K562 (cell line): ENCODE results near the gene HIPK2. TPM values are rescaled to one million over a fixed set of nuclear protein-coding genes. Genes with fewer than 3 reads are reported as not detected.

Source experiments
- ATAC-seq: fragments of 200-7000 bp; cut with Tn5 transposase; 3 replicates; pipeline ENCODE4 v1.9.1; 2020; ENCODE audit warnings: moderate library complexity
- BruUV-seq: library from RNA; stranded (reverse); fragments of 400-500 nt; replicated peaks from 2 replicates; lab custom pipeline; 2021; lab: Mats Ljungman, UMichigan
- CTCF ChIA-PET: fragments of 300-600 bp; formaldehyde crosslinking; extraction: SDS; loops from one replicate; lab custom pipeline; 2021; ENCODE audit warnings: low intra/inter-chr PET ratio; lab: Yijun Ruan, JAX
- POLR2A ChIA-PET: fragments of 300-600, 350-650 bp; sonication (Branson Sonifier 250); formaldehyde crosslinking; extraction: SDS; loops from one replicate; lab custom pipeline; 2021; ENCODE audit warnings: antibody characterized with exemption, inconsistent platforms; lab: Yijun Ruan, JAX
- DNase-seq, 4 experiments: peaks; one replicate each; pipeline versions ENCODE4 v3.0.0 to v3.0.0-alpha.2; 2011 to 2018; ENCODE audit warnings: low spot score in 3 of 4, mixed read lengths in 3 of 4; ENCODE audit errors: extremely low read depth in 1 of 4
- FAIRE-seq: peaks from 2 replicates; lab custom pipeline; 2011; peaks lifted over from hg19 to GRCh38; lab: Jason Lieb, UNC
- H2AFZ ChIP-seq: 2 replicates; pipeline ENCODE4 v1.6.0; 2011; ENCODE audit warnings: low read depth, low read length, control low read depth, inconsistent platforms
- H3K27ac ChIP-seq: fragments of 200-600 bp; 3 replicates; pipeline ENCODE4 v1.8.0; 2011; ENCODE audit warnings: low read depth, mild to moderate bottlenecking, control low read depth, inconsistent platforms, low read length, moderate library complexity, mixed read lengths; ENCODE audit errors: extremely low read depth
- H3K27me3 ChIP-seq, 2 experiments: fragments of 300-600 bp in 1 of 2; 2 replicates in 1 of 2; 3 replicates in 1 of 2; pipeline versions ENCODE4 v1.6.0 to v1.8.0; 2011; ENCODE audit warnings: inconsistent platforms in 2 of 2, low read length in 2 of 2, mild to moderate bottlenecking in 1 of 2, mixed read lengths in 1 of 2, moderate library complexity in 1 of 2; ENCODE audit not compliant: control insufficient read depth in 2 of 2, insufficient read depth in 2 of 2
- H3K36me3 ChIP-seq: fragments of 300-600 bp; 3 replicates; pipeline ENCODE4 v1.8.0; 2011; ENCODE audit warnings: mild to moderate bottlenecking, low read length, inconsistent platforms; ENCODE audit not compliant: control insufficient read depth, insufficient read depth
- H3K4me1 ChIP-seq, 2 experiments: fragments of 200-600 bp in 1 of 2; replicated peaks in 1 of 2; 2 replicates in 1 of 2; 3 replicates in 1 of 2; pipeline versions ENCODE4 v1.5.1 to v1.8.0; 2011; ENCODE audit warnings: inconsistent platforms in 2 of 2, low read length in 2 of 2, mild to moderate bottlenecking in 1 of 2, mixed read lengths in 1 of 2, moderate library complexity in 1 of 2; ENCODE audit not compliant: control insufficient read depth in 2 of 2, insufficient read depth in 2 of 2
- H3K4me2 ChIP-seq: 2 replicates; pipeline ENCODE4 v1.6.1; 2011; ENCODE audit warnings: low read length, control low read depth, inconsistent platforms, mixed read lengths; ENCODE audit not compliant: insufficient read depth
- H3K4me3 ChIP-seq: fragments of 200-600 bp; sonication (generic), shearing (Covaris generic); 2 replicates; pipeline ENCODE4 v1.5.1; 2016; ENCODE audit warnings: control low read depth, inconsistent platforms
- H3K79me2 ChIP-seq: fragments of 200-600 bp; 3 replicates; pipeline ENCODE4 v1.8.0; 2011; ENCODE audit warnings: low read length, inconsistent platforms; ENCODE audit not compliant: control insufficient read depth, insufficient read depth
- H3K9ac ChIP-seq, 2 experiments: 2 replicates each; pipeline versions ENCODE4 v1.6.0 to v1.6.1; 2011; ENCODE audit warnings: low read depth in 2 of 2, low read length in 2 of 2, control low read depth in 1 of 2, inconsistent platforms in 1 of 2, mild to moderate bottlenecking in 1 of 2, mixed read lengths in 1 of 2; ENCODE audit not compliant: insufficient read depth in 1 of 2
- H3K9me1 ChIP-seq: one replicate; pipeline ENCODE4 v1.6.0; 2011; ENCODE audit warnings: inconsistent platforms, mild to moderate bottlenecking, low read length, moderate library complexity; ENCODE audit not compliant: control insufficient read depth, insufficient read depth
- H3K9me3 ChIP-seq: replicated peaks from 2 replicates; pipeline ENCODE4 v1.5.1; 2011; ENCODE audit warnings: low read depth, low read length, inconsistent platforms; ENCODE audit not compliant: control insufficient read depth, insufficient read depth
- H4K20me1 ChIP-seq: replicated peaks from 2 replicates; pipeline ENCODE4 v1.6.1; 2011; ENCODE audit warnings: low read length, inconsistent platforms, mixed read lengths; ENCODE audit not compliant: control insufficient read depth, insufficient read depth
- ARHGAP35 ChIP-seq: fragments of 450-650 bp; IDR thresholded peaks from 2 replicates; pipeline ENCODE4 v1.6.1; 2018; ENCODE audit not compliant: partially characterized antibody
- CTBP1 ChIP-seq: fragments of 450-650 bp; IDR thresholded peaks from 2 replicates; pipeline ENCODE4 v1.6.1; 2016; ENCODE audit warnings: borderline replicate concordance
- FOXM1 ChIP-seq, 2 experiments: fragments of 450-650 bp in 1 of 2; sonication (generic) in 1 of 2; formaldehyde crosslinking in 1 of 2; IDR thresholded peaks; 2 replicates each; pipeline versions ENCODE4 v1.6.1 to v1.9.0; 2017 to 2022; ENCODE audit warnings: low read depth in 2 of 2, mild to moderate bottlenecking in 2 of 2, missing genetic modification reagents in 1 of 2, moderate library complexity in 1 of 2
- HBP1 ChIP-seq: fragments of 450-650 bp; formaldehyde crosslinking; IDR thresholded peaks from 2 replicates; pipeline ENCODE4 v1.4.0; 2022; ENCODE audit warnings: missing genetic modification characterization
- KDM4B ChIP-seq, 2 experiments: fragments of 450-650 bp in 1 of 2; sonication (generic) in 1 of 2; IDR thresholded peaks; 2 replicates each; pipeline ENCODE4 v1.6.1; 2016 to 2017; ENCODE audit warnings: borderline replicate concordance in 2 of 2, antibody characterized with exemption in 1 of 2, low read depth in 1 of 2, mild to moderate bottlenecking in 1 of 2
- MEF2D ChIP-seq: conservative IDR thresholded peaks from 2 replicates; pipeline ENCODE4 v1.6.1; 2016; ENCODE audit warnings: low read depth, missing genetic modification characterization, missing compliant biosample characterization
- MEIS2 ChIP-seq: fragments of 450-650 bp; IDR thresholded peaks from 2 replicates; pipeline ENCODE4 v1.6.1; 2014; ENCODE audit warnings: mild to moderate bottlenecking; ENCODE audit not compliant: partially characterized antibody
- MYNN ChIP-seq, 2 experiments: sonication (generic); formaldehyde crosslinking in 1 of 2; IDR thresholded peaks; 2 replicates each; pipeline versions ENCODE4 v1.5.0 to v1.6.1; 2016 to 2020; ENCODE audit warnings: antibody characterized with exemption in 1 of 2, missing genetic modification reagents in 1 of 2
- REST ChIP-seq, 2 experiments: fragments of 450-650 bp; formaldehyde crosslinking in 1 of 2; IDR thresholded peaks; 2 replicates each; pipeline versions ENCODE4 v1.4.0 to v1.6.1; 2014 to 2020; ENCODE audit warnings: mild to moderate bottlenecking in 2 of 2, borderline replicate concordance in 1 of 2, low read depth in 1 of 2
- TCF7L2 ChIP-seq: fragments of 150-350 bp; IDR thresholded peaks from 2 replicates; pipeline ENCODE4 v1.6.1; 2016; ENCODE audit warnings: low read depth, mild to moderate bottlenecking, low read length, moderate library complexity
- ZBED1 ChIP-seq: IDR thresholded peaks from 2 replicates; pipeline ENCODE4 v1.6.1; 2014
- ZNF347 ChIP-seq: fragments of 450-650 bp; formaldehyde crosslinking; IDR thresholded peaks from 2 replicates; pipeline ENCODE4 v1.4.0; 2020; ENCODE audit warnings: low read depth, mild to moderate bottlenecking, moderate library complexity
- WGBS: fragments of 100-300 bp; shearing (Covaris generic); methylation state at CpG from one replicate; pipeline ENCODE4 v1.1.6; 2016; ENCODE audit warnings: low coverage, mixed read lengths; ENCODE audit not compliant: insufficient coverage; ENCODE audit errors: missing lambda C conversion rate; 5-methylcytosine and 5-hydroxymethylcytosine counted together
- in situ Hi-C: fragments of 300-500 bp; cut with MboI; formaldehyde crosslinking; loops from 4 replicates; pipeline ENCODE4 v1.15.0; 2018; ENCODE audit warnings: inconsistent platforms, mixed read lengths
- intact Hi-C: fragments of 100-400 bp; cut with micrococcal nuclease; formaldehyde crosslinking; loops from 2 replicates; pipeline ENCODE4 v1.14.2; 2022
- polyA plus RNA-seq, 8 experiments: library from polyadenylated mRNA; depleted of rRNA in 4 of 8; stranded (reverse) in 5 of 8; unstranded in 3 of 8; fragments of >200 nt; fragmentation: Nextera tagmentation in 2 of 8; fragmentation: Illumina TruSeq in 1 of 8; extraction: Ambion mirVana in 2 of 8; extraction: Trizol in 1 of 8; gene quantifications; 2 replicates each; pipeline versions ENCODE4 v1.2.1 to v1.2.3, GENCODE V29; 2011 to 2014; ENCODE audit warnings: inconsistent platforms in 1 of 8, missing spikeins in 1 of 8
- total RNA-seq, 7 experiments: library from RNA; depleted of rRNA in 6 of 7; stranded (reverse); fragments of >200 nt in 6 of 7; fragmentation: Illumina TruSeq in 2 of 7; extraction: Trizol in 2 of 7; gene quantifications; 2 replicates each; pipeline versions ENCODE4 v1.2.1 to v1.2.3, GENCODE V29; 2011 to 2021; ENCODE audit warnings: low replicate concordance in 1 of 7

Gene HIPK2
- total and polyA plus RNA-seq, 9 of the 15 experiments (the other 6 are each of a cell fraction or from before 2014, with no cell fraction given): 0.69 to 19.8 (median 5.1) TPM

DNA sequence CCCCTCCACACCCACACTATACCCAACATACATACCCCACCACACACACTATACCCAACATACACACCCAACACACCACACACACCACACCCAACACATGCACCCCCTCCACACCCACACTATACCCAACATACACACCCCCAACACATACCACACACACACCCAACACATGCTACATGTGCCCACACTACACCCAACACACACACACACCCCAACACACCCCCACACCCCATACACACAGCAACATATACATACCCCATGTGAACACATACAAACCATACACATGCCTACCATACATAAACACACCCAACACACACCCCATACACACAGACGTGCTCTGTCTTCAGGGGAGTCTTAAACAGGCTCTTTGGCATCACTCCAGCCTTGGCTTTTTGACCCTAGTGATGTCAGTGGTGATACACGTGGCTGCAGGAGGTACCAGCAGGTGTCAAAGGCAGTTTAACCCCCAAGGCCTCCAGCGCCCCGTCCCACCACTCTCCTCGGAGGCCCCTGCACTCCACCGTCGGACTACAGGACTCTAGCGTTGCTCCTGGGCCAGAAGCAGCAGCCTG is 73.4 kb downstream of the HIPK2 start:
- ATAC-seq: no peak
- FAIRE-seq: no peak
- Histone ChIP-seq H3K79me2 (no peaks in the 10 kb centered on the region), H3K4me1 (peaks cover 5 to 6% of the 10 kb centered on the region in 2 experiments; a peak in 3 of 5 replicates), H4K20me1 (peaks cover 10% of the 10 kb centered on the region), H3K9me3 (no peaks in the 10 kb centered on the region), H3K27ac (no peak overlapping the region), H3K36me3 (no peaks in the 10 kb centered on the region; the same call in 2 of the 3 replicates), H3K9me1 (peaks cover 9% of the 10 kb centered on the region), H3K4me2 (no peak overlapping the region), H3K9ac (no peak overlapping the region), H2AFZ (no peak overlapping the region), H3K27me3 (no peaks in the 10 kb centered on the region), H3K4me3 (no peak overlapping the region)
- BruUV-seq: no TSS peak
- 55% methylated on average over 8 of the region's 8 CpGs for WGBS
- no peak for DNase-seq
- in situ Hi-C loops: no loop called here
- ChIA-PET CTCF (no interaction called here), POLR2A (no interaction called here)
- intact Hi-C loops: no loop called here
- TF ChIP-seq HBP1 (CRISPR knock-in tag) (0 out of 2 replicates have a peak, but pooled peaks have one; percentile 16), TCF7L2 (no peak), MYNN (IDR thresholded peaks at IDR 0.05) (no peak), MYNN (CRISPR knock-in tag; IDR thresholded peaks at IDR 0.05) (no peak), MEF2D (tag) (no peak), ZNF347 (CRISPR knock-in tag) (no peak), REST (IDR thresholded peaks at IDR 0.05; ENCODE audit: borderline replicate concordance) (no peak), REST (CRISPR knock-in tag; IDR thresholded peaks at IDR 0.05; ENCODE audit: low read depth) (no peak), FOXM1 (IDR thresholded peaks at IDR 0.05; ENCODE audit: low read depth) (no peak), FOXM1 (CRISPR knock-in tag; IDR thresholded peaks at IDR 0.05; ENCODE audit: low read depth) (no peak), ARHGAP35 (peak; percentile 19), ZBED1 (no peak), MEIS2 (no peak), KDM4B (IDR thresholded peaks at IDR 0.05; ENCODE audit: borderline replicate concordance in 2 of 2, low read depth in 1 of 2) (no peak), CTBP1 (no peak)
